ENCODE measurements around the gene PTTG1.

GRCh38 chr5:160452795-160453194 lies 31.1 kb downstream of the PTTG1 start:
- no peak for TF ChIP-seq CTCF (conservative IDR thresholded peaks at IDR 0.05 in 1 of 2, IDR thresholded peaks at IDR 0.05 in 1 of 2; ENCODE audit: low read depth in 1 of 2, low read length in 2 of 2)
- TF ChIP-seq EZH2 (IDR thresholded peaks at IDR 0.05; ENCODE audit: low read length, missing control alignments), result no peak

All from fibroblast of lung (primary cell).